NT2/D1 (cell line): ENCODE data around the gene CIROP.

ENCODE experiments used
- DNase-seq: peaks from one replicate; pipeline ENCODE4 v3.0.0-alpha.2; 2011; ENCODE audit warnings: low read depth, low spot score
- H3K27me3 ChIP-seq: 2 replicates; pipeline ENCODE4 v1.6.0; 2011; ENCODE audit warnings: mild to moderate bottlenecking; ENCODE audit not compliant: insufficient read length, insufficient read depth
- H3K36me3 ChIP-seq: 2 replicates; pipeline ENCODE4 v1.6.1; 2011; ENCODE audit warnings: mild to moderate bottlenecking, low read length, mixed read lengths; ENCODE audit not compliant: insufficient read depth, insufficient read length
- H3K4me1 ChIP-seq: 2 replicates; pipeline ENCODE4 v1.5.1; 2011; ENCODE audit not compliant: insufficient read depth, insufficient read length
- H3K4me3 ChIP-seq: 2 replicates; pipeline ENCODE4 v1.5.1; 2011; ENCODE audit warnings: low read depth; ENCODE audit not compliant: insufficient read length
- H3K9ac ChIP-seq: 2 replicates; pipeline ENCODE4 v1.6.0; 2011; ENCODE audit warnings: low read depth; ENCODE audit not compliant: insufficient read length
- H3K9me3 ChIP-seq: 2 replicates; pipeline ENCODE4 v1.5.1; 2011; ENCODE audit warnings: mild to moderate bottlenecking, low read length; ENCODE audit not compliant: insufficient read depth
- SUZ12 ChIP-seq: IDR thresholded peaks from 2 replicates; pipeline ENCODE4 v1.6.1; 2011; ENCODE audit not compliant: insufficient read length, insufficient read depth; ENCODE audit errors: extremely low read depth
- YY1 ChIP-seq: IDR thresholded peaks from 2 replicates; pipeline ENCODE4 v1.6.1; 2011; ENCODE audit not compliant: insufficient read length, insufficient read depth
- ZNF274 ChIP-seq: IDR thresholded peaks from 2 replicates; pipeline ENCODE4 v1.6.1; 2011; ENCODE audit warnings: mild to moderate bottlenecking, low read depth, low read length

CIROP gene

DNA sequence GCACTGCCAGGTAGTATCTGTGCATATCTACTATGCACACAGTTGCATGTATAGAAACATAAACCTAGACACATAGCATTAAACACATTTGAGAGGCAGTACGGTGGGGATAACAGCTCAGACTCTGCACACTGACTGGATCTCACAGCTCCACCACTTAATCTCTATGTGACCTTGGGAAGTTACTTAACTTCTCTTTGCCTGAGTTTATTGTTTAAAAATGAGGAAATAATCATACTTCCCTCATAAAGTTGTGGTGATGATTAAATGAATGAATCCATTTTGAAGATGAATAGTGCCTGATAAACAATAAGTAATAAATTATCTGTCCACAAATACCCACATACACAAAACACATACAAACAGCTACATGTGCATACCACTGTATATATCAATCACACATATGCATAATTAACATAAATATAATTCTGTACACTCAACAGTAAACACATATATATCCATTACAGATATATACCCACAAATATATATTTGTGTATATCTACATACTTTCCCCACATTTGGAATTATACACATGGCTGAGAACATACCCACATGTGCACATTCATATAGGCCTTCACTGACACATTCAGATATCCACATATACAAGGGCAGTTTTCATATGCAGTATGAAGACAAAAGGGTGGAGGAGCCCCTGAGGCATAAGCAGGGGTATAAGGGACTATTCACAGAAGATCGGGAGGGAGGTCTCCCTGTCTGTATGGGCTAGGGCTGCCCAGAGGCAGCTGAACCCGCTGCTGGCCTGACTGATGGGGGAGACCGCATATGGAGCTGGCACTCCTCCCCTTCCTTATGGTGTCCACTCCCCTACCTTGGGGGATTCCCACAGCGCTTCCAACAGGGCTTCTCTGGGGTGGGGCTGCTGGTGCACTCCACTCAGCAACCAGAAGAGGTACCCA is 53.4 kb downstream of the CIROP start:
- TF ChIP-seq ZNF274, result no peak
- no peak for TF ChIP-seq SUZ12
- no peak for TF ChIP-seq YY1
- Histone ChIP-seq H3K4me1 (peaks cover 5% of the 10 kb centered on the region), H3K4me3 (no peak overlapping the region), H3K36me3 (peaks cover 72% of the 10 kb centered on the region), H3K27me3 (no peaks in the 10 kb centered on the region), H3K9me3 (no peaks in the 10 kb centered on the region), H3K9ac (peak overlapping the region; percentile 13)
- no peak for DNase-seq
